Keratinocyte (primary cell): Measurements from ENCODE around the gene RNF14. TPM values are rescaled to one million over a fixed set of nuclear protein-coding genes. Genes with fewer than 3 reads are reported as not detected.

ENCODE experiments used
- DNase-seq: peaks from one replicate; pipeline ENCODE4 v3.0.0-alpha.2; 2011; ENCODE audit warnings: low read depth, missing footprints, low spot score
- FAIRE-seq: peaks from 2 replicates; lab custom pipeline; 2011; peaks lifted over from hg19 to GRCh38; lab: Jason Lieb, UNC
- H2AFZ ChIP-seq: 2 replicates; pipeline ENCODE4 v1.6.0; 2012; ENCODE audit warnings: low read length, control low read depth, inconsistent platforms; ENCODE audit not compliant: control insufficient read depth
- H3K27ac ChIP-seq: 2 replicates; pipeline ENCODE4 v1.5.1; 2011; ENCODE audit warnings: low read length; ENCODE audit not compliant: control insufficient read depth, insufficient read depth
- H3K27me3 ChIP-seq: 3 replicates; pipeline ENCODE4 v1.6.0; 2011; ENCODE audit warnings: low read length; ENCODE audit not compliant: control insufficient read depth, insufficient read depth; ENCODE audit errors: extremely low read depth
- H3K36me3 ChIP-seq, 2 experiments: 2 replicates in 1 of 2; 3 replicates in 1 of 2; pipeline ENCODE4 v1.5.1; 2011; ENCODE audit warnings: low read length in 2 of 2, mild to moderate bottlenecking in 1 of 2; ENCODE audit not compliant: control insufficient read depth in 2 of 2, insufficient read depth in 2 of 2; ENCODE audit errors: extremely low read depth in 1 of 2
- H3K4me1 ChIP-seq: 3 replicates; pipeline ENCODE4 v1.5.1; 2011; ENCODE audit warnings: low read length; ENCODE audit not compliant: control insufficient read depth, insufficient read depth; ENCODE audit errors: extremely low read depth
- H3K4me2 ChIP-seq: 3 replicates; pipeline ENCODE4 v1.6.0; 2011; ENCODE audit warnings: low read depth, low read length; ENCODE audit not compliant: control insufficient read depth, insufficient read depth; ENCODE audit errors: extremely low read depth
- H3K4me3 ChIP-seq, 3 experiments: fragments of 200-600 bp in 1 of 3; sonication (generic) in 1 of 3; 2 replicates in 2 of 3; 3 replicates in 1 of 3; pipeline ENCODE4 v1.5.1; 2011 to 2016; ENCODE audit warnings: low read length in 3 of 3, mild to moderate bottlenecking in 3 of 3, control low read depth in 2 of 3, inconsistent platforms in 1 of 3, low read depth in 1 of 3, mixed read lengths in 1 of 3, mixed run types in 1 of 3, moderate library complexity in 1 of 3; ENCODE audit not compliant: control insufficient read depth in 2 of 3, insufficient read depth in 2 of 3; ENCODE audit errors: extremely low read depth in 1 of 3
- H3K79me2 ChIP-seq: 2 replicates; pipeline ENCODE4 v1.6.0; 2012; ENCODE audit warnings: low read length; ENCODE audit not compliant: control insufficient read depth, insufficient read depth
- H3K9ac ChIP-seq: 3 replicates; pipeline ENCODE4 v1.6.0; 2011; ENCODE audit warnings: low read length; ENCODE audit not compliant: control insufficient read depth, insufficient read depth; ENCODE audit errors: extremely low read depth
- H3K9me1 ChIP-seq: 3 replicates; pipeline ENCODE4 v1.6.0; 2011; ENCODE audit warnings: low read length; ENCODE audit not compliant: control insufficient read depth, insufficient read depth; ENCODE audit errors: extremely low read depth
- H3K9me3 ChIP-seq: 2 replicates; pipeline ENCODE4 v1.5.1; 2012; ENCODE audit warnings: low read depth, low read length; ENCODE audit not compliant: control insufficient read depth
- H4K20me1 ChIP-seq: 3 replicates; pipeline ENCODE4 v1.6.0; 2011; ENCODE audit warnings: low read length; ENCODE audit not compliant: control insufficient read depth, insufficient read depth; ENCODE audit errors: extremely low read depth
- EZH2 ChIP-seq: IDR thresholded peaks from one replicate; pipeline ENCODE4 v1.6.1; 2012; ENCODE audit warnings: inconsistent platforms, mild to moderate bottlenecking, low read length, moderate library complexity
- dilution Hi-C: fragments of 300-500 bp; cut with MboI; formaldehyde crosslinking; loops from one replicate; pipeline ENCODE4 v1.7.0; 2020; ENCODE audit warnings: low sequenced_read_pairs; ENCODE audit not compliant: extremely low pct_ligation_motif_present
- polyA plus RNA-seq, 5 experiments: library from polyadenylated mRNA; depleted of rRNA in 3 of 5; stranded (reverse) in 3 of 5; stranded (forward) in 1 of 5; unstranded in 1 of 5; fragments of >200 nt; gene quantifications; 1 replicate in 1 of 5; 2 replicates in 3 of 5; 3 replicates in 1 of 5; pipeline versions ENCODE4 v1.2.1 to v1.2.3, GENCODE V29; 2011 to 2012; ENCODE audit warnings: missing spikeins in 2 of 5, low read depth in 1 of 5, low replicate concordance in 1 of 5
- TF ChIP-seq, protein P1 (sequence below), 3 experiments: IDR thresholded peaks in 1 of 3; conservative IDR thresholded peaks in 1 of 3; optimal IDR thresholded peaks in 1 of 3; 2 replicates in 2 of 3; 3 replicates in 1 of 3; pipeline versions ENCODE3 to v1.5.1; 2011; ENCODE audit warnings: low read length in 3 of 3, mild to moderate bottlenecking in 3 of 3, moderate library complexity in 2 of 3, control low read depth in 1 of 3, inconsistent platforms in 1 of 3; ENCODE audit not compliant: insufficient read depth in 2 of 3; ENCODE audit errors: extremely low read depth in 1 of 3

Gene RNF14
- polyA plus RNA-seq, 1 donor (not counting 4 experiments of a cell fraction or from before 2014, with no cell fraction given) = 65.8 TPM

DNA sequence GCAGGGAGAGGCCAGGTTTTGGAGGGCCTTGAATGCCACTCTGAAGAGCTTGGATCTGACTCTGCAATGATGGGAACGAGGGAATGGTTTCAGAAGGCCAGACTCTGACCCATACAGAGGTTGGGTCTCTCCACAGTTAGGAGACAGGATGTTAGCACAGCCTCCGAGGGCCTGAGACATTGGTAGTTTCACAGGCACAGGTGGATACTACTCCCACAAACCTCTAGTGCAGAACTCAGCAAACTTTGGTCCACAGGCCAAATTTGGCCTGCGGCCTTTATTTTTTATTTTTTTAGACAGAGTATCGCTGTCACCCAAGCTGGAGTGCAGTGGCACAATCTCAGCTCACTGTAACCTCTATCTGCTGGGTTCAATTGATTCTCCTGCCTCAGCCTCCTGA lies 41.0 kb downstream of the RNF14 start:
- H3K9me3 ChIP-seq = no peaks in the 10 kb centered on the region
- no peaks in the 10 kb centered on the region for H3K9me1 ChIP-seq
- H3K79me2 ChIP-seq = no peaks in the 10 kb centered on the region
- peaks cover 9 to 12% of the 10 kb centered on the region in 2 experiments for H3K36me3 ChIP-seq
- dilution Hi-C loops = no loop called here
- H3K27ac ChIP-seq = no peak overlapping the region
- FAIRE-seq (no peak), DNase-seq (no peak)
- peaks cover 14% of the 10 kb centered on the region for H3K4me1 ChIP-seq
- H3K9ac ChIP-seq = no peak overlapping the region
- TF ChIP-seq, protein P1, sequence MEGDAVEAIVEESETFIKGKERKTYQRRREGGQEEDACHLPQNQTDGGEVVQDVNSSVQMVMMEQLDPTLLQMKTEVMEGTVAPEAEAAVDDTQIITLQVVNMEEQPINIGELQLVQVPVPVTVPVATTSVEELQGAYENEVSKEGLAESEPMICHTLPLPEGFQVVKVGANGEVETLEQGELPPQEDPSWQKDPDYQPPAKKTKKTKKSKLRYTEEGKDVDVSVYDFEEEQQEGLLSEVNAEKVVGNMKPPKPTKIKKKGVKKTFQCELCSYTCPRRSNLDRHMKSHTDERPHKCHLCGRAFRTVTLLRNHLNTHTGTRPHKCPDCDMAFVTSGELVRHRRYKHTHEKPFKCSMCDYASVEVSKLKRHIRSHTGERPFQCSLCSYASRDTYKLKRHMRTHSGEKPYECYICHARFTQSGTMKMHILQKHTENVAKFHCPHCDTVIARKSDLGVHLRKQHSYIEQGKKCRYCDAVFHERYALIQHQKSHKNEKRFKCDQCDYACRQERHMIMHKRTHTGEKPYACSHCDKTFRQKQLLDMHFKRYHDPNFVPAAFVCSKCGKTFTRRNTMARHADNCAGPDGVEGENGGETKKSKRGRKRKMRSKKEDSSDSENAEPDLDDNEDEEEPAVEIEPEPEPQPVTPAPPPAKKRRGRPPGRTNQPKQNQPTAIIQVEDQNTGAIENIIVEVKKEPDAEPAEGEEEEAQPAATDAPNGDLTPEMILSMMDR (optimal IDR thresholded peaks at IDR 0.05 in 1 of 3, IDR thresholded peaks at IDR 0.05 in 1 of 3, conservative IDR thresholded peaks at IDR 0.05 in 1 of 3; ENCODE audit: extremely low read depth in 1 of 3, insufficient read depth in 2 of 3, low read length in 3 of 3) = no peak
- no peak for TF ChIP-seq EZH2
- H3K4me3 ChIP-seq = no peak overlapping the region
- H3K27me3 ChIP-seq = no peaks in the 10 kb centered on the region
- H3K4me2 ChIP-seq = no peak overlapping the region
- H4K20me1 ChIP-seq = no peaks in the 10 kb centered on the region
- H2AFZ ChIP-seq = no peak overlapping the region

DNA sequence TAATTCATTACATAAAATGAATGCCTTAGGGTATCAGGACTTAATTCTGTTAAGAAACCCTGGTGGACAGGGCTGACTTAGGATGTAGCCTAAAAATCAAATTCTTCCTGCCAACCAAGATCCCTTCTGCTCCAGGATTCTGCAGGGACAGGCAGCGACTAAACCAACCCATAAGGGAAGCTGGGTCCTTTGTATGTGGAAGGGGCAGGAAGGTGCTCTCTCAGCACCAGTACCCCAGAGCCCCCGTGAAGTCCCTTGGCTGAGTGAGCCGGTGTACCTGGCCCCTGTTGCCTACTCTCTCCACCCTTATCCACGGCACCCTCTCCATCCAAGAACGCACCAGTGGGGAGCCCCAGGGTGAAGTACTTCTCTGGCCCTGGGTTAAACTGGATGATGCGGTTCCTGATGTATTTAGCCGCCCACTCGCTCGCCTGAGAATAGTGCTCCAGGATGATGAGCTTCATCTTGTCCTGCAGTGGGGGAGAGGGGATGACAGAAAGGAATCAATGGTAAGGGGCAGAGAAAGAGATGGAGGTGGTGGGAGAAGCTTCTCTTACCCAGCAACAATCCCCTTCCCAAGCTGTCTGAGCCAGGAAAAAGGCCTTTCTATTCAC lies 42.8 kb downstream of the RNF14 start:
- Histone ChIP-seq H3K9ac (no peak overlapping the region), H3K9me1 (no peaks in the 10 kb centered on the region), H3K4me1 (peaks cover 32% of the 10 kb centered on the region), H3K36me3 (peaks cover 0 to 9% of the 10 kb centered on the region in 2 experiments), H3K27ac (no peak overlapping the region), H3K79me2 (no peaks in the 10 kb centered on the region), H2AFZ (no peak overlapping the region), H3K4me2 (peak overlapping the region; percentile 98), H3K9me3 (no peaks in the 10 kb centered on the region), H3K4me3 (no peak overlapping the region), H4K20me1 (no peaks in the 10 kb centered on the region), H3K27me3 (no peaks in the 10 kb centered on the region)
- no peak for TF ChIP-seq EZH2
- TF ChIP-seq, protein P1 (optimal IDR thresholded peaks at IDR 0.05 in 1 of 3, IDR thresholded peaks at IDR 0.05 in 1 of 3, conservative IDR thresholded peaks at IDR 0.05 in 1 of 3; ENCODE audit: extremely low read depth in 1 of 3, insufficient read depth in 2 of 3, low read length in 3 of 3) = no peak
- dilution Hi-C loops = no loop called here
- FAIRE-seq (no peak), DNase-seq (no peak)
